SK-N-DZ (cell line): ENCODE data around the gene XRCC5.

Experiments
- DNase-seq: peaks from one replicate; pipeline ENCODE4 v3.0.0-alpha.2; 2015; ENCODE audit warnings: low spot score

XRCC5 gene

DNA sequence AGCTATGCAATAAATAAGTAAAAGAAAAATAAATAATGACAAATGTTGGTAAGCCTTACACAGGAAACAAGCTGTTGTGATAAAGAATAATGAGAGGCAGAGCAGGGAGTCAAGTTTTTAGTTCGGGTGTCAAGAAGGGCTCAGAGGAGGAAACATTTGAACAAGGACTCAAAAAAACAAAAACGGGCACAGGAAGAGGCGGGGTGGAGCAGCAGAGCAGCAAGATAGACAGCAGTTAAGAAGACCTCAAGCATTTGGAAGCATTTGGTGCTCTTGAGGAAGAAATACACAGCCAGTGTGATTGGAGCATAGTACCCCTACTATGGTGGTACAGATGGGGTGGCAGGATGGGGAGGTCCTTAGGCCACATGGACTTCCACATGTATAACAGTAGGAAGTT lies 24.6 kb upstream of the XRCC5 start:
- no peak for DNase-seq

DNA sequence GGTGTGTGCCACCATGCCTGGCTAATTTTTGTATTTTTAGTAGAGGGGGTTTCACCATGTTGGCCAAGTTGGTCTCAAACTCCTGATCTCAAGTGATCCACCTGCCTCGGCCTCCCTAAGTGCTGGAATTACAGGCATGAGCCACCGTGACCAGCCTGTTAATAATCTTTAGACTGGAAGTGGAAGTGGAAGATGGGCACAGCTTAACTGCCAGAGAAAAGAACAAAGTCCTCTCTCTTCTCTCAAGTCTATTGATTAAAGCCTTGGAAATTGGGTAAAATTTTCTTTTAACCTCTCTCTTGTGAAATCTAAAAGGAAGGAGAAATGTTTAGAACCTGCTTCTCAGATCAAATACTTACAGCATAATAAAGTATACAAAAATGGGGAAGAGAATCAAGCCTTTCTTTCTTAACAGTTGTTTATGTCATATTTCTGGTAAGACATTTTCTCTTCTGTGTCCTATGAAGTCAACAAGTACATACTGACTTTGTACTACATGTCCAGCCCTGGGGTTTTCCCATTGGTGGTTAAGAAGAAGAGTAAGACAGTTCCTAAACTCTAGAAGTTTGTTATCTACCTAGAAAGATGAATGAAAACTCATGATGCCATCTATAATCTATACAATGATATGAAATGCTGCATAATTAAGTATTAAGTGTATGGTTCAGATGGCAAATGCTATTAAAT lies 22.8 kb upstream of the XRCC5 start:
- DNase-seq: no peak

DNA sequence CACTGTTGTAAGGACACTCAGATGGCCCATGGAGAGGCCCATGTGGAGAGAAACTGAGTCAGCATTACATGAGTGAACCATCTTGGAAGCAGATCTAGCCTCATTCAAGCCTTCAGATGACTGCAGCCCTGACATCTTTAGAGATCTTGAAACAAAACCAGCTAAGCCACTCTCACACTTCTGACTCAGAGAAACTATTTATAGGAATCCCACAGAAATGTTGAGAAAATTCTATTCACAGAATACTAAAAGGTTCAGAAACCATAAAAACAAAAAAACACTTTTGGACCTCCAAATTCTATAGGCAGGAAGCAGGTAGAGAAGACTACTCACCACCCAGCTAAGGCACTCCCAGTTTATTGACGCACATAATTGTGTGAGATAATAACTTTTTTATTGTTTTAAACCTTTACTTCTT lies 18.8 kb upstream of the XRCC5 start:
- no peak for DNase-seq

DNA sequence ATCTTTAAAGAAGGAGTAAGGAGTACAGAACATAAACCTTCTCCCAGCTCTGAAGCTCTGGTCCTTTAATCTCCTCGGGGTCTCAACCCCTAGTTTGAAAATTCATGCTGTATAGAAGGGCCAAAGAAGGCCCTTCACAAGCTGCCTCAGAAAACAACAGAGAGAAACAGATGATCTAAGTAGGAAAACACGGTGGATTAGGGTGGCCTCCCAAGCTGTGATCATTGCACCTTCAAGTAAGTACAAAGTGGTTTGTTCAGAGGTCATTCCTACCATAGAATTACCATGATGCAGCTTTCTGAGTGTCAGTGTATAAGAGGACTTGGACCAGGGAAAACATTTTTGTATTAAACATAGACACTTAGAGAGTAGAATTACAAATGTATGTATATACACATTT lies 16.5 kb upstream of the XRCC5 start:
- DNase-seq: no peak

DNA sequence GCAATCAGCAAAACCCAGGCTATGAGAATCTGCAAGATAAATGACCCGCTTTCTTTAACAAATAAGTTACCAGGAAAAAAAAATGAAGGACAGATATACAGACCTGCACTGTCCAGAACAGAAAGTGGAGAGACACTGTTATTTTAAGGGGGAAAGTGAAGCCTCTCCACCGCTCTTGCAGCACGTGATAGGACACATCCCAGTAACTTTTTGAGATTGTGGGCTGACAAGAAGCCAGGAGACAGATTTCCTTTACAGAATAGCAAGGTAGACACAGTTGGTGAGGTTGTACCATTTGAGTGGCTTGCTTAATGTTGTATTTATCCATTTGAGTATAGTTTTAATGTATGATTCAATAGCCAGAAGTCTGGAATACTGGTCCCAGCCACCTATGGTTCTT lies 14.4 kb upstream of the XRCC5 start:
- no peak for DNase-seq

DNA sequence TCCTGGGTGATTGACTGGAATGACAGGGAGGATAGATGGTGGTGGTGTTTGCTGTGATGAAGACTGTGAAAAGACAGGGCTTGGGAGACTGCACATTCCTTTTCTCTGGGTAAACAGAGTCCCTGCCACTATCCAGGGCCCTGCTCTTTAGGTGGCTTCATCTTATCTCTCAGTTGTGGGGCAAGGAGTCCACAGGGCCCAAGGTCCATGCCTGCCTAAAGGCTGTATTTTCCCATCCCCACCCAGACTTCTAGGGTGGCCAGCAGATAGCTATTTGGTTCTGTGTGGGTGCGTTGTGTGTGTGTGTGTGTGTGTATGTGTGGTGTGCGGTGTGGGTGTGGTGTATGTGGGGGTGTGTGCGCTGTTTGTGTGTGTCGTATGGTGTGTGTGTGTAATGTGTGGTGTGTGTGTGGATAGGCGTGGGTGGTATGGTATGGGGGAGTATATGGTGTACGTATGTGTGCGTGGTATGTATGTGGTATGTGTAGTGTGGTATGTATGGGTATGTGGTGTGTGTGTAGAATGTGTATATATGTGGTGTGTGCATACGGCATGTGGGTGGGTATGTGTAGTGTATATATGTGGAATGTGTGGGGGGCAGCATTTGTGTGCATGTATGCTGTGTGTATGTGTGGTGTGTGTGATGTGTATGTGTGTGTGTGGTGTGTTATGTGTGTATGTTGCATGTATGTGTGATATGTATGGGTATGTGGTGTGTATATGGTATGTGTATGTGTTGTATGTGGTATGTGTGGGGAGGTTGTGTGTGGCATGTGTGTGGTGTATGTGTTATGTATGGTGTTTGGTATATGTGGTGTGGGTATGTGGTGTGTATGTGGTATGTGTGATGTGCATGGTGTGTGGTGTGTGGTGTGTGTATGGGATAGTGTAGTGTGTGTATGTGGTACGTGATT lies 10.5 kb upstream of the XRCC5 start:
- DNase-seq: no peak

DNA sequence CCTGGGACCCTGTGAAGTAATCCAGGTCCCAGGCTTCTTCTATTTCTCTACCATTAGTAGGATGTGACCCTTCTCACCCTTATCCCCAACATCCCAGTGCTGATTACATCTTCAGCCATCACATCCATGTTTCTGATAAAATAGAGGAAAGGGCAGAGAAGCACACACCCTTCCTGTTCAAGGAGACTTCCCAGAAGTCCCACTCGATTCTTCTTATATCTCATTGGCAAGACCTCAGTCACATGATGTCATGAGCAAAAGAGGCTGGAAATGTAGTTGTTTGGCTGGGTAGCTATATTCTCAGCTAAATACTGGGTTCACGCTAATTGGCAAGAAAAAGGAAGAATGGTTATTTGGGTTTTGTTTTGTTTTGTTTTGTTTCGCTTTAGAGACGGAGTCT lies 8.0 kb upstream of the XRCC5 start:
- DNase-seq: no peak

DNA sequence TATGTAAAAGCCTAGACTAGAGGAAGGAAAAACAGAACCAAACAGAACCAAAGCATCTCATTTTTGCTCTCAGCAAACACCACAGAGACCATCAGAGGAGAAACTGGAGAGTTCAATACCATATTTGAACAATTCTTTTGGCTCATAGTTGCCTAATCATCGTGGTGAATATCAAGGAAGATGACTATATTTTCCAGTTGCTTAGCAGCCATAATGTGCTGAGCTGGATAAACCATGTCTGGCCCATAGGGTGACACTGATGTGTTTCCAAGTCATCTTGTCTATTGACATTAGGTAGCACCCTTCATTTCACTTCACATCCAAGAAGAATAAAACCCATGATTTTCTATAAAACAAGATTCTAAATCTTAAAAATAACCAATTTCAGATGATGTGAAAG lies 5.9 kb upstream of the XRCC5 start:
- DNase-seq: no peak

DNA sequence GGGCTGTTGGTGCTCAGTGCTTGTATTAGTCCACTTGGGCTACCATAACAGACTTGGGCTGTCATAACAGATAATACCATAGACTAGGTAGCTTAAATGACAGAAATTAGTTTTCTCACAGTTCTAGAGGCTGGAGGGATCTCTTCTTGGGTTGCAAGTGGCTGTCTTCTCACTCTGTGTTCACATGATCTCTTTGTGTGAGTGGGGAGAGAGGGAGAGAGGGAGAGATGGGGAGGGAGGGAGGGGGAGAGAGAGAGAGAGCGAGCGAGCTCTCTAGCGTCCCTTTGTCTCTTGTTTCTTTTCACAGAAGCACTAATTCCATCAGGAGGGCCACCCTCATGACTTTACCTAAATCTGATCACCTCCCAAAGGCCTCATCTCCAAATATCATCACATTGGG lies 4.5 kb upstream of the XRCC5 start:
- DNase-seq: no peak

DNA sequence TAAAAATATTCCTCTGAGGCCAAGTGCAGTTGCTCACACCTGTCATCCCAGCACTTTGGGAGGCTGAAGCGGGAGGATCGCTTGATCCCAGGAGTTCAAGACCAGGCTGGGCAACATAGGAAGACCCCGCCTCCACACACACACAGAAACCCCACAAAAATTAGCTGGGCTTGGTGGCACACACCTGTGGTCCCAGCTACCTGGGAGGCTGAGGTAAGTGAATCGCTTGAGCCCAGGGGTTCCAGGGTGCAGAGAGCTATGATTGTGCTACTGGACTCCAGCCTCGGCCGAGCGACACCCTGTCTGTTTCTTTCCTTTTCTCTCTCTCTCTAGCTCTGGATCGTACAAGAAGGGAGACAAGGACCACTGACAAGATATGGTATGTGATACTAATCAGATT lies 1.8 kb upstream of the XRCC5 start:
- peak; percentile 37 for DNase-seq

DNA sequence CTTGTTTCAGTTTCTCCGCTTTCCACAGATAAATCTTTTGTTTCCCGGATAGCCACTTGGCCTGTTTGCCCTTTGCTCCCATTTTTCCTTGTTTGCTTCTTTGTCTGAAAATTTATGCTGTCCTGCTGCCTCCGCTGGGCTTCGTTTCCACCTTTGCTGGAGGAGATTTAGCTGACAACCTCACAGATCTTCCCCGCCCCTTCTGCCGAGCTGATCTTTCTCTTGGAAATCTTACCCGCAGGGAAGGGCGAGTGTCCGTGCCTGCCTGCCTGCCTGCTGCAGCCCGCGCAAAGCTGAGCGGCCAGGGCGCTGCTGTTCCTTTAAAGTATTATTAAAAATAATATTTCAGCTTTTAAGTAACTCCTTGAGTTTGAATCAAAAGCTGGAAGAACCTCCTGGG lies 1.4 kb upstream of the XRCC5 start:
- peak; percentile 69 for DNase-seq

DNA sequence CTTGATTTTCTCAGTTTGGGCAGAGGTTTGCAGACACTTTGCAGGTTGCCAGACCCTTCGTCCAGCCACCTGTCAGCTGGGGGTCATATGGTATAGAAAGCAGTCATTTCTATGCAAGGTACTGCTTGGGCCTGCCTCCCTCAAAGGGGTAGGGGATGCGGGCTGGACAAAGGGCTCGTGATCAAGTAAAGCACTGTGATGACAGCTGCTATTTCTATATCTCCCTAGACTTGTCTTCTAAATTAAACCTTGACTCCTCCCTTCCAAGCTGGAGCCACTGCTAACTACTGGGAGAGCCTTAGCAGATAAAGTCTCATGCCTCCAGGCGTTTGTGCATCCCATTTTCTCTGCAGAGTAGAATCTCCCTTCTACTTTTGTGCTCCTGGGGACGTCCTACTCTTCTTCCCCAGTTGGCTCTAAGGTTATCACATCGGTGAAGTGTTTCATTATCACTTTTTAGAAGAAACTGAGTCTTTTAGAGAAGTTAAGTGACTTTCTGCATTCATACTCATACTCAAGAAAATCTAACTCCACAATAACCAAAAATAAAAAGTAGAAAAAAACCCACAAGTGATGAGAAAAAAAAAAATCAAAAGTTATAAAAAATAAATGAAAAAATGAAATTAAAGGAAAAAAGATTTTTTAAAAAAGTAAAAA lies 710 bp upstream of the XRCC5 start:
- DNase-seq: peak; percentile 81

DNA sequence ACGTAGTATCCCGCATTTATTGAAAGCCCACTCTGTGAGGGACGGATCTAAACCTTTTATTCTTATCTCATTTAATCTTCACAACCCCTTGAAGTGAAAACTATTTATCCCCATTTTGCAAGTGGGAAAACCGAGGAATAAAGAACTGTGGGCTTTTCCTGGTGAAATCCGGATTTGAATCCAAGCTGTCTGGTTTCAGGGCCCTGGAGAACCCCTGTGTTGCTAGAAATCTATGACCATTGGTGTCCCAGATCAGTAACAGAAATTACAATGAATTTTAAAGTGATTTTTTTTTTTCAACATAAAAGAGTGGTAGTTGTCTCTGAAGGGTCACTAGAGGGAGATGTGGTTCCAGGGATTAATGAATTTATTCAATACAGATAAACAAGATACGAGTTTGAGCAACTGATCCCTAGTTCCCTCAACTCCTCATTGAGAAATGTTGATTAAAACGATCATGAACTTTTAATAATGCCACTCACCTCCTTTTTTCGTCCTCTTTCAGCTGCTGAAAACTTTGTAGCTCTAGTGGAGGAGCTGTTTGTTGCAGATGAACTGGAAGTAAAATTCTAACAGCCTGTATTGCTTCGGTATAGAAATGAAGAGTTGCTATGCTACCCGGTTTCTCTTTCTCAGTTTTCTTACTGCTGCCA lies 940 bp downstream of the XRCC5 start:
- no peak for DNase-seq

DNA sequence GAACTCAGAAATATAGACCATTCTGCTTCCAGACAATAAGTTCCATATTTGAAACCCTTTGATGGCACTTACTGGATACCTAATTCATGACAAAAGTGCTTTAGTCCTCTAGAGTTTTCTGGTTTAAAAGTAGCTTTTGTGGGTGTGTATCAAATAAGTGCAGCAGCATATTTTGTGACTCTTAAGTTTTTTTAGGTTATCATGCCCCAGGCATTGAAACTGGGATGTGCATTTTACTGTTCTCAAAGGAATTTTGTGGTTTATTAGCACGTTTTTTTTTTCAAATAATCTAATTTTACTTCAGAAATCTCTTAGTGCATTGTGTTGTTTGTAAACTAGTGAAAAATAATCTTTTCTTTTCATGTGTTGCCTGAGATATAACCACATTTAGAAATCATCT lies 1.5 kb downstream of the XRCC5 start:
- no peak for DNase-seq

DNA sequence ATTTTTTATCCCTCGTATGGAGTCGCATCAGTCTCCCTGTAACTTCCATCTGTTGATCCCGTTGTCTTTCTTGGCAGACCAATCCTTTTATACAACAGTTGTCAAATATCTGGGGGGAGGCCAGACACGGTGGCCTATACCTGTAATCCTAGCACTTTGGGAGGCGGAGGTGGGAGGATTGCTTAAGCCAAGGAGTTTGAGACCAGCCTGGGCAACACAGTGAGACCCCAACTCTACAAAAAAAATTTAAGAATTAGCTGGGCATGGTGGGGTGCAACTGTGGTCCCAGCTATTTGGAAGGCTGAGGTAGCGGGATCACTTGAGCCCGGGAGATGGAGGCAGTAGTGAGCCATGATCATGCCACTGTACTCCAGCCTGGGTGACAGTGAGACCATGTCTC lies 2.0 kb downstream of the XRCC5 start:
- no peak for DNase-seq

DNA sequence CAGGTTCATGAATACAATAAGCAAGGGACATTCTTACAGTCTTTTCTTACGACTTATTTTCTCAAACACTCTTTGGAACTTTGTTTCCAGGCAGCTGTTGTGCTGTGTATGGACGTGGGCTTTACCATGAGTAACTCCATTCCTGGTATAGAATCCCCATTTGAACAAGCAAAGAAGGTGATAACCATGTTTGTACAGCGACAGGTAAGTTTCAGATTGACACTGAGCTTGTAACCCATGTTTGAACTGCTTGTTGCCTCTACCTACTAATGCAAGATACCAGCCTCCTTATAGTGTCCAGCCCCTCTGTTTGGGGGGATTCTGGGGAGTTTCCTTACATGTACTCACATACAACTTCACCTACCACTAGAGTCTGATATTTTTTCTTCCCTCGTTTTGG lies 3.8 kb downstream of the XRCC5 start:
- DNase-seq: no peak

DNA sequence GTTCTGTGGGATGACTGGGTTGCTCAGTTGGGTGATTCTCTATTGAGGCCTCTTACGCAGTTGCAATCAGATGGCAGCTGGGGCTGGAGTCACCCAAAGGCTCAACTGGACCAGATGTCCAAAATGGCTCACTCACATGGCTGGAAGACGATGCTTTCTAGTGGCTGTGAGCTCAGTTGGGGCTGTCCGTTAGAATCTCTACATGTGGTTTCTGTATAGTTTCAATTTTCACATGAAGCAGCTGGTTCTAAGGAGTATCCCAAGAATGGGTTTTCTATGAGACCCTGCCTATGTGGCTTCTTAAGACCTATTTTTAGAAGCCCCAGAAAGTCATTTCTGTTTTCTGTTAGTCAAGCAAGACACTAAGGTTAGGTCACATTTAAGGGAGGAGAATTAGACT lies 4.4 kb downstream of the XRCC5 start:
- no peak for DNase-seq

DNA sequence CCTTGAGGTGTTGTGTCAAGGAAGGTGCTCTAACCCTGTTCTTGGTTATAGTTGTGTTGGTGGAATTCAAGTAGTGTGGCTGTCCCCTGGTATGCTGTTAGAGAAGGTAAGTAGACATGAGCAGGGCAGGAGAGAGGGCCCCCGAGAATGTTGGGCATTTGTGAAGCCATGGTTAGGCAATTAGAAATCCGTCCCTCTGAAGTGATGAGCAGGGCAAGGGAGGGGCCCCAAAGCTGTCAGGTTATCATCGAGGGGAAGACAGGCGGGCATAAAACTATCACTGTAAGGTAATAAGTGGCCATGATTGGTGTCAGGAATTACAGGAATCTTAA lies 5.2 kb downstream of the XRCC5 start:
- no peak for DNase-seq

DNA sequence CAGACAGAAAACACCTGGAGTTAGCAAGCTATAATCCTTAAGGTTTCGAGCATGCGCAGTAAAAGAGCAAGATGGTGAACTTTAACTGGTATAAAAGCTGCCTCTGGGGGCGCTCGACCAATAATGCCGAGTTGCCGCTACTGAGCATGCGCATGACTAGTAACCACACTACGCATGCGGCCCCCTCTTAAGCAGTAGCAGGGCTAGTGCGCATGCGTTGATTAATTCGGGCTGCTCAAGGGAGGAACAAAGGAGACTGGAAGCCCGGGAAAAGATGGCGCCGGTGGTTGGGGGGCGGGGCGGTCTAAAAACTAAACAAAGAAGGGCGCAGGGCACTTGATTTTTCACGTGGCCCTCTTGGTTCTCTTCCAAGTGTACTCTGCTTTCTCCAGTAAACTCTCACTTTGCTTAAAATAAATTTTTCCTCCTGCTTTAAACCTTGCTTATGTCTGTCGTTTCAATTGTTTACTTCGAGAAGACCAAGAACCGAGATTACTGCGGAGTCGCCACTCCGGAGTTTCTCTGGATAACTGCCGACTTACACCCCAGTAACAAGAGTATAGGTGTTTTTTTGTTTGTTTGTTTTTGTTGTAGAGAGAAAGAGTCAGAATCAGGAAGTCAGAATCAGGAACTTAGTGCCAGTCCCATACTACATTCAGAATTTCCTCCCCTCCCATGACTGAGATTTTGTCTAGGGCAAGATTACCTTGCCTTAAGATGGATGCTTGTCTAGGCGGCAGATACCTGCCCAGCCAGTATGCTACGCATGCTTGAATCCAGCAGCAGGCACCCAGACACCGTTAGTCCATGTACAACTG lies 5.8 kb downstream of the XRCC5 start:
- peak; percentile 99 for DNase-seq

DNA sequence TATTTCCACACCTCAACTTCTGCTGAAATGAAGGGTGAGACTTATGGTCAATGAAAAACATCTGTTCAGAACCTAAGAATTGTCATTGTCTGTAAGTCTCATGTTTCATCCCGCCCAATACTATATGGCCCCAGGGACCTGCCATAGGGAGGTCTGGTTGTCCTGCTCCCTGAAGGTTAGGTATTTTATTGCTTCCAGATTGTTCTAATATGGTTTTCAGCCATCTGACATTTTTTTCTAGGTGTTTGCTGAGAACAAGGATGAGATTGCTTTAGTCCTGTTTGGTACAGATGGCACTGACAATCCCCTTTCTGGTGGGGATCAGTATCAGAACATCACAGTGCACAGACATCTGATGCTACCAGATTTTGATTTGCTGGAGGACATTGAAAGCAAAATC lies 7.3 kb downstream of the XRCC5 start:
- DNase-seq: peak; percentile 66

DNA sequence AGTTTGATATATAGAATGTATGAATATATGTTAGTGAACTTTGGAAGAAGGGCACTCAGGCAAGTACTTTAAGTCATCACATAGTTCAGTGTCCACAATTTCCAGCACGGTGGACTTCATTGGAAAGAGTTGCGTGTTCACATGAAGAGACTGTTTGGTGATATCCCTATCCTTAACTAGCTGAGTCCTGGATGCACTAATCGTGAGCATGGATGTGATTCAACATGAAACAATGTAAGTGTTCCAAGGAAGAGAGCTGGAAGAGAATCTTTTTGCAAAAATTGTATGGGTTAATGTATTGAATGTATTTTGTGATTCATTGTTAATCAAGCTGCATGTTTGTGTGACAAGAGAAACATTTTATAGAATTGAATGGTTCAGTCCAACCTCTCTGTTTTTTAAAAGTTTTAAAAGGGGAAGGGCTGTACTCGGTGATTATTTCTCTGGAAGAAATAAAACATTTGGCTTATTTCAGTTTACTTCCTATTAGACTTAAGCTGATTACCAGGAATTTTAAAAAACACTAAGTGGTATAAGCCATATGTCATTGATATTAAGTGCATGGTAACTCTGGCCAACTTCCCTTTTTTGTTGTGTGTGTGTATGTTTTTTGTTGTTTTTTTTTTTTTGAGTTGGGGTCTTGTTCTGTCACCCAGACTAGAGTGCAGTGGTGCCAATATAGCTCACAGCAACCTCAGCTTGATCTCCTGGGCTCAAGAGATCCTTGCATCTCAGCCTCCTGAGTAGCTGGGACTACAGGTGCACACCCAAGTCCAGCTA lies 8.6 kb downstream of the XRCC5 start:
- no peak for DNase-seq
